ENCODE data around the gene TMOD1. TPM values are rescaled to one million over a fixed set of nuclear protein-coding genes. Genes with fewer than 3 reads are reported as not detected.

TMOD1 gene
- total and polyA plus RNA-seq, 3 donors from 2014 or later = 3.9 to 7.8 (median 3.9) TPM

- Histone ChIP-seq H3K4me1 (peaks cover 4% of the 10 kb centered on the region), H3K27ac (no peak overlapping the region), H3K36me3 (ENCODE audit: low read depth, missing control alignments) (no peaks in the 10 kb centered on the region), H3K9me3 (no peaks in the 10 kb centered on the region), H3K4me3 (no peak overlapping the region), H3K27me3 (no peaks in the 10 kb centered on the region)
- WGBS, 2 donors = 54 to 74% methylated on average over 9 of the region's 9 CpGs
- no peak for DNase-seq
- no peak for TF ChIP-seq CTCF (IDR thresholded peaks at IDR 0.05)
- TF ChIP-seq POLR2A (IDR thresholded peaks at IDR 0.05) = no peak
- intact Hi-C loops (cut with DNase I; ENCODE audit: low total_unique reads) = no loop called here
Measured at GRCh38 chr9:97567182-97567893, 65.9 kb downstream of the TMOD1 start.

GRCh38 chr9:97567894-97568202 lies 66.4 kb downstream of the TMOD1 start:
- Histone ChIP-seq H3K27ac (no peak overlapping the region), H3K4me1 (peaks cover 4% of the 10 kb centered on the region), H3K9me3 (no peaks in the 10 kb centered on the region), H3K36me3 (ENCODE audit: low read depth, missing control alignments) (no peaks in the 10 kb centered on the region), H3K4me3 (no peak overlapping the region), H3K27me3 (no peaks in the 10 kb centered on the region)
- no peak for TF ChIP-seq CTCF (IDR thresholded peaks at IDR 0.05)
- TF ChIP-seq POLR2A (IDR thresholded peaks at IDR 0.05) = no peak
- intact Hi-C loops (cut with DNase I; ENCODE audit: low total_unique reads) = no loop called here
- no peak for DNase-seq
- WGBS, 2 donors = 73 to 80% methylated on average over 4 of the region's 4 CpGs

- TF ChIP-seq POLR2A (IDR thresholded peaks at IDR 0.05) (no peak), CTCF (IDR thresholded peaks at IDR 0.05) (no peak)
- Histone ChIP-seq H3K27ac (no peak overlapping the region), H3K4me3 (no peak overlapping the region), H3K27me3 (no peaks in the 10 kb centered on the region), H3K4me1 (peaks cover 4% of the 10 kb centered on the region), H3K36me3 (ENCODE audit: low read depth, missing control alignments) (no peaks in the 10 kb centered on the region), H3K9me3 (no peaks in the 10 kb centered on the region)
- intact Hi-C loops (cut with DNase I; ENCODE audit: low total_unique reads) = no loop called here
- no peak for DNase-seq
- WGBS, 2 donors = 95% methylated on average over 11 of the region's 11 CpGs
Measured at GRCh38 chr9:97568461-97569275, 67.2 kb downstream of the TMOD1 start.

- intact Hi-C loops (cut with DNase I; ENCODE audit: low total_unique reads) = loop anchor here (10.0 kb wide), 1 partner anchor 64 kb away; the partner anchor contains the start of genes NCBP1 and TSTD2
- Histone ChIP-seq H3K9me3 (no peaks in the 10 kb centered on the region), H3K4me3 (no peak overlapping the region), H3K27me3 (no peaks in the 10 kb centered on the region), H3K4me1 (no peaks in the 10 kb centered on the region), H3K36me3 (ENCODE audit: low read depth, missing control alignments) (no peaks in the 10 kb centered on the region), H3K27ac (no peak overlapping the region)
- 95 to 96% methylated on average over 6 of the region's 6 CpGs for WGBS, 2 donors
- TF ChIP-seq CTCF (IDR thresholded peaks at IDR 0.05) = no peak
- TF ChIP-seq POLR2A (IDR thresholded peaks at IDR 0.05) = no peak
- DNase-seq = no peak
Measured at GRCh38 chr9:97570899-97571298, 69.4 kb downstream of the TMOD1 start.

All from testis (tissue), 3 donors.